RWPE1 (cell line): Measurements from ENCODE around the gene TRPV2.
A peak's percentile ranks its signal among the peaks of the same experiment; 100 is the strongest.

Experiments used
- CTCF ChIA-PET: fragments of 350-600 bp; sonication (Branson Sonifier 250); formaldehyde crosslinking; extraction: SDS; loops from one replicate; lab custom pipeline; 2021; lab: Yijun Ruan, JAX
- POLR2A ChIA-PET: fragments of 400-600 bp; formaldehyde crosslinking; extraction: SDS; loops from one replicate; lab custom pipeline; 2020; ENCODE audit warnings: antibody characterized with exemption; ENCODE audit not compliant: low non-redundant PET; lab: Yijun Ruan, JAX
- DNase-seq: peaks from one replicate; pipeline ENCODE4 v3.0.0; 2012; ENCODE audit warnings: low spot score
- H3K27ac ChIP-seq: fragments of 450-650 bp; 2 replicates; pipeline ENCODE4 v1.5.1; 2017
- TF ChIP-seq, protein P1 (sequence below): fragments of 450-650 bp; conservative IDR thresholded peaks from 2 replicates; pipeline ENCODE4 v1.5.1; 2017; ENCODE audit warnings: low read depth, mild to moderate bottlenecking

Gene TRPV2

GRCh38 chr17:16417399-16417798 is 2.0 kb downstream of the TRPV2 start:
- TF ChIP-seq, protein P1, sequence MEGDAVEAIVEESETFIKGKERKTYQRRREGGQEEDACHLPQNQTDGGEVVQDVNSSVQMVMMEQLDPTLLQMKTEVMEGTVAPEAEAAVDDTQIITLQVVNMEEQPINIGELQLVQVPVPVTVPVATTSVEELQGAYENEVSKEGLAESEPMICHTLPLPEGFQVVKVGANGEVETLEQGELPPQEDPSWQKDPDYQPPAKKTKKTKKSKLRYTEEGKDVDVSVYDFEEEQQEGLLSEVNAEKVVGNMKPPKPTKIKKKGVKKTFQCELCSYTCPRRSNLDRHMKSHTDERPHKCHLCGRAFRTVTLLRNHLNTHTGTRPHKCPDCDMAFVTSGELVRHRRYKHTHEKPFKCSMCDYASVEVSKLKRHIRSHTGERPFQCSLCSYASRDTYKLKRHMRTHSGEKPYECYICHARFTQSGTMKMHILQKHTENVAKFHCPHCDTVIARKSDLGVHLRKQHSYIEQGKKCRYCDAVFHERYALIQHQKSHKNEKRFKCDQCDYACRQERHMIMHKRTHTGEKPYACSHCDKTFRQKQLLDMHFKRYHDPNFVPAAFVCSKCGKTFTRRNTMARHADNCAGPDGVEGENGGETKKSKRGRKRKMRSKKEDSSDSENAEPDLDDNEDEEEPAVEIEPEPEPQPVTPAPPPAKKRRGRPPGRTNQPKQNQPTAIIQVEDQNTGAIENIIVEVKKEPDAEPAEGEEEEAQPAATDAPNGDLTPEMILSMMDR = no peak
- no peak overlapping the region for H3K27ac ChIP-seq
- CTCF ChIA-PET = interaction anchor here (0.6 kb wide), 1 partner anchor 23 kb away, joined by 3 read pairs; no protein-coding TSS in a partner anchor
- no peak for DNase-seq
- POLR2A ChIA-PET = interaction anchor here (1.4 kb wide), 1 partner anchor 21 kb away, joined by 3 read pairs; no protein-coding TSS in a partner anchor

- DNase-seq = no peak
- H3K27ac ChIP-seq = no peak overlapping the region
- ChIA-PET POLR2A (no interaction called here), CTCF (interaction anchor here (0.9 kb wide), 1 partner anchor 55 kb away, joined by 4 read pairs; no protein-coding TSS in a partner anchor)
- TF ChIP-seq, protein P1 = no peak
Measured at GRCh38 chr17:16417896-16418684, 2.7 kb downstream of the TRPV2 start.

- TF ChIP-seq, protein P1 = no peak
- ChIA-PET CTCF (interaction anchor here (0.8 to 0.9 kb wide), 2 partner anchors 9 to 55 kb away, joined by 4 to 6 read pairs; no protein-coding TSS in a partner anchor), POLR2A (no interaction called here)
- no peak overlapping the region for H3K27ac ChIP-seq
- no peak for DNase-seq
Measured at GRCh38 chr17:16418685-16419068, 3.3 kb downstream of the TRPV2 start.

DNA sequence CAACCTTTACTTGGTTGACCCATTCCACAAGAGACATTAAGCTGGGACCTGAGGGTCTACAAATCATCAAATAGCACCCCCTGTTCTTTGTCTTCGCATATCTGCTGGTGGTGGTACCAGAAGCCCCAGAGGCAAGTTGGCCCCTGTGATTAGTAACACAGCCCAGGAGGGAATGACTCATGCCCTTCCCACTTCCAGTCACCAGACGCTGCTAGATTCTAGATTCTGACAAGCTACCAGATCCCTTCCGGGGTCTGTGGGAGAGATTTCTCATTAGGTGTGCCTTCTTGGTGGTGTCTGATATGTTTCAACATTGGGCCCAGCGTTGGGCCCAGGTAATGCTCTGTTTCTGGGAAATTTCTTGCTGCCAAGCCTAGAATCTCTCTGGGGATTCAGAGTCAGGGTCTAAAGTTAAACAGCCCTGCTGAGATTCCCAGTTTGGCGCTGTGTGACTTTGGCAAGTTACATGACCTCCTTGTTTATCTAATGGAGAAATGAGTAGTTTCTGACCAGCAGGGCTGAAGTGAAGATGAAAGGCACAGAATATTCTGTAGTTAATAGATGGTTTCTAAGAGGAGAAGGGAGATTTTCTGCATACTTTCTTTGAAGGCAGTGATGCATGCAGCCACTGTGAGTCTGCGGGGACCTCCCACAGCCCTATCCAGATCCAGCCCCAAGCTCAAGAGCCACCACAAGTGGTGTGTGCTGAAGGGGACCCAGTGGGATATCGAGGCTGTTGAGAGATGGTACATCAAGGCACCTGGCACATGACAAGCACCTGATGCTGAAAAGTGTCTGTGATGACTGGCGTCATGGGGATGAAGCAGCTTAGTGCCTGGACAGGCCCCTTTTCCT is 3.9 kb downstream of the TRPV2 start:
- ChIA-PET POLR2A (no interaction called here), CTCF (interaction anchor here (0.6 to 0.9 kb wide), 3 partner anchors 8 to 819 kb away, joined by 4 to 6 read pairs (median 4); no protein-coding TSS in a partner anchor)
- H3K27ac ChIP-seq = peak overlapping the region; percentile 21; the same call in 1 of the 2 replicates
- peak; percentile 79 for DNase-seq
- TF ChIP-seq, protein P1 = no peak

- ChIA-PET POLR2A (no interaction called here), CTCF (no interaction called here)
- TF ChIP-seq, protein P1 = no peak
- DNase-seq = no peak
- no peak overlapping the region for H3K27ac ChIP-seq
Measured at GRCh38 chr17:16419929-16420271, 4.5 kb downstream of the TRPV2 start.

DNA sequence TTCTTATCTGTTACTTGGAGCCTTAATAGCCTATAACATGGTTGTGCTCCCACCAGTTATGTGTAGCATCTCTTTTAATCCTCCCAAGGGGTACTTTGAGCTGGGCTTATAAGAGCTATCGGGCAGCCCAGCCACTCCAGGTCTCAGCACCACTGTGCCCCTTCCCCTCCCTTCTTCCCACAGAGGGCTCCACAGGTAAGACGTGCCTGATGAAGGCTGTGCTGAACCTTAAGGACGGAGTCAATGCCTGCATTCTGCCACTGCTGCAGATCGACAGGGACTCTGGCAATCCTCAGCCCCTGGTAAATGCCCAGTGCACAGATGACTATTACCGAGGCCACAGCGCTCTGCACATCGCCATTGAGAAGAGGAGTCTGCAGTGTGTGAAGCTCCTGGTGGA is 7.0 kb downstream of the TRPV2 start:
- ChIA-PET POLR2A (no interaction called here), CTCF (interaction anchor here (0.5 kb wide), 1 partner anchor 37 kb away, joined by 3 read pairs; no protein-coding TSS in a partner anchor)
- no peak for DNase-seq
- TF ChIP-seq, protein P1 = no peak
- H3K27ac ChIP-seq = no peak overlapping the region
